ENCODE data around the gene CENPQ.

Gene CENPQ

GRCh38 chr6:49506569-49507111 lies 43.5 kb downstream of the CENPQ start:
- no peak for TF ChIP-seq CTCF (conservative IDR thresholded peaks at IDR 0.05; ENCODE audit: low read depth, low read length)
- DNase-seq (ENCODE audit: low read depth): no peak
- H3K4me3 ChIP-seq (ENCODE audit: low read length): no peak overlapping the region

- no peak for TF ChIP-seq CTCF (conservative IDR thresholded peaks at IDR 0.05; ENCODE audit: low read depth, low read length)
These were observed 46.2 kb downstream of the CENPQ start for GRCh38 chr6:49509342-49509741.

GRCh38 chr6:49513153-49513989 lies 50.2 kb downstream of the CENPQ start:
- TF ChIP-seq CTCF (conservative IDR thresholded peaks at IDR 0.05; ENCODE audit: low read depth, low read length): no peak
- no peak for DNase-seq (ENCODE audit: low read depth)
- no peak overlapping the region for H3K4me3 ChIP-seq (ENCODE audit: low read length)

More at GRCh38 chr6:49509342-49509741, 46.2 kb downstream of the CENPQ start:
- DNase-seq (ENCODE audit: low read depth): no peak
- no peak overlapping the region for H3K4me3 ChIP-seq (ENCODE audit: low read length)

GRCh38 chr6:49514571-49515484 lies 51.7 kb downstream of the CENPQ start:
- TF ChIP-seq CTCF (conservative IDR thresholded peaks at IDR 0.05; ENCODE audit: low read depth, low read length): no peak
- H3K4me3 ChIP-seq (ENCODE audit: low read length): no peak overlapping the region
- no peak for DNase-seq (ENCODE audit: low read depth)

- TF ChIP-seq CTCF (conservative IDR thresholded peaks at IDR 0.05; ENCODE audit: low read depth, low read length): no peak
- no peak overlapping the region for H3K4me3 ChIP-seq (ENCODE audit: low read length)
- DNase-seq (ENCODE audit: low read depth): no peak
These were observed 52.4 kb downstream of the CENPQ start for GRCh38 chr6:49515485-49516146.

GRCh38 chr6:49516147-49516505 lies 53.0 kb downstream of the CENPQ start:
- DNase-seq (ENCODE audit: low read depth): no peak
- no peak for TF ChIP-seq CTCF (conservative IDR thresholded peaks at IDR 0.05; ENCODE audit: low read depth, low read length)
- H3K4me3 ChIP-seq (ENCODE audit: low read length): no peak overlapping the region

Data from retinal pigment epithelial cell (primary cell).